GM19455 (cell line): ENCODE results near the gene SND1.
A peak's percentile ranks its signal among the peaks of the same experiment; 100 is the strongest.

Experiments used
- ATAC-seq: cut with Tn5 transposase; IDR thresholded peaks from one replicate; pipeline ENCODE4 v1.9.1; 2021; ENCODE audit not compliant: unreplicated experiment

Gene SND1

GRCh38 chr7:128121711-128122530 lies 469.9 kb downstream of the SND1 start:
- ATAC-seq = no peak

GRCh38 chr7:128122576-128123290 lies 470.7 kb downstream of the SND1 start:
- ATAC-seq = no peak

- ATAC-seq = no peak
Observed at GRCh38 chr7:128123291-128124037, 471.5 kb downstream of the SND1 start.

GRCh38 chr7:128124786-128125185 lies 472.8 kb downstream of the SND1 start:
- no peak for ATAC-seq

- ATAC-seq = no peak
Observed at GRCh38 chr7:128125816-128126215, 473.8 kb downstream of the SND1 start.

- no peak for ATAC-seq
Observed at GRCh38 chr7:128128401-128128800, 476.4 kb downstream of the SND1 start.

GRCh38 chr7:128129224-128129864 lies 477.4 kb downstream of the SND1 start:
- ATAC-seq = no peak

- no peak for ATAC-seq
Observed at GRCh38 chr7:128131115-128131514, 479.1 kb downstream of the SND1 start.

- no peak for ATAC-seq
Observed at GRCh38 chr7:128131731-128132130, 479.7 kb downstream of the SND1 start.

- no peak for ATAC-seq
Observed at GRCh38 chr7:128132426-128133069, 480.6 kb downstream of the SND1 start.

GRCh38 chr7:128135159-128135514 lies 483.1 kb downstream of the SND1 start:
- no peak for ATAC-seq

GRCh38 chr7:128135515-128136214 lies 483.7 kb downstream of the SND1 start:
- peak; percentile 90 for ATAC-seq

GRCh38 chr7:128136215-128136597 lies 484.2 kb downstream of the SND1 start:
- ATAC-seq = no peak

- no peak for ATAC-seq
Observed at GRCh38 chr7:128137181-128137580, 485.2 kb downstream of the SND1 start.

- ATAC-seq = no peak
Observed at GRCh38 chr7:128139406-128139805, 487.4 kb downstream of the SND1 start.

GRCh38 chr7:128141683-128142195 lies 489.7 kb downstream of the SND1 start:
- no peak for ATAC-seq
